Panc1 (cell line): Measurements from ENCODE around the gene YJU2. TPM values are rescaled to one million over a fixed set of nuclear protein-coding genes. Genes with fewer than 3 reads are reported as not detected.
"Not testable (repeated sequence)": the region's sequence is repeated elsewhere in the genome, so short reads cannot be mapped to it uniquely, and the experiment has no call there.

ENCODE experiments used
- ATAC-seq: fragments of 200-7000 bp; cut with Tn5 transposase; 2 replicates; pipeline ENCODE4 v1.9.1; 2020; ENCODE audit warnings: mild to moderate bottlenecking, moderate library complexity
- BruUV-seq: library from RNA; stranded (reverse); fragments of 400-500 nt; replicated peaks from 2 replicates; lab custom pipeline; 2021; lab: Mats Ljungman, UMichigan
- CTCF ChIA-PET: fragments of 300-600 bp; sonication (Branson Sonifier 250); formaldehyde crosslinking; loops from one replicate; lab custom pipeline; 2022; ENCODE audit warnings: antibody characterized with exemption; lab: Charles Lee
- POLR2A ChIA-PET: fragments of 300-600 bp; sonication (Branson Sonifier 250); formaldehyde crosslinking; loops from one replicate; lab custom pipeline; 2022; ENCODE audit warnings: antibody characterized with exemption; lab: Charles Lee
- DNase-seq: peaks from one replicate; pipeline ENCODE4 v3.0.0-alpha.2; 2010; ENCODE audit warnings: low read depth, low spot score
- H3K27ac ChIP-seq: 2 replicates; pipeline ENCODE4 v1.5.1; 2011; ENCODE audit warnings: mild to moderate bottlenecking, low read length, inconsistent platforms
- H3K27me3 ChIP-seq: fragments of 200-500 bp; sonication (Bioruptor generic); 2 replicates; pipeline ENCODE4 v1.6.0; 2014; ENCODE audit warnings: low read length, inconsistent platforms; ENCODE audit not compliant: control insufficient read depth, insufficient read depth
- H3K36me3 ChIP-seq: fragments of 200-500 bp; sonication (Bioruptor generic); 2 replicates; pipeline ENCODE4 v1.5.1; 2014; ENCODE audit warnings: inconsistent platforms, mild to moderate bottlenecking, low read length, moderate library complexity; ENCODE audit not compliant: control insufficient read depth, insufficient read depth
- H3K4me1 ChIP-seq: 2 replicates; pipeline ENCODE4 v1.5.1; 2011; ENCODE audit warnings: inconsistent platforms, mild to moderate bottlenecking, low read length, moderate library complexity; ENCODE audit not compliant: control insufficient read depth, insufficient read depth
- H3K4me3 ChIP-seq, 2 experiments: 2 replicates each; pipeline ENCODE4 v1.5.1; 2011 to 2012; ENCODE audit warnings: low read depth in 2 of 2, low read length in 2 of 2, mild to moderate bottlenecking in 2 of 2, inconsistent platforms in 1 of 2, moderate library complexity in 1 of 2
- H3K9me3 ChIP-seq: fragments of 200-500 bp; sonication (Bioruptor generic); 2 replicates; pipeline ENCODE4 v1.5.1; 2014; ENCODE audit warnings: low read depth, mild to moderate bottlenecking, inconsistent platforms, low read length, moderate library complexity; ENCODE audit not compliant: control insufficient read depth, insufficient read depth
- CTCF ChIP-seq: fragments of 450-650 bp; IDR thresholded peaks from 2 replicates; pipeline ENCODE4 v1.5.1; 2017; ENCODE audit warnings: mild to moderate bottlenecking
- POLR2AphosphoS5 ChIP-seq: IDR thresholded peaks from 2 replicates; pipeline ENCODE4 v1.6.1; 2012; ENCODE audit warnings: mild to moderate bottlenecking, low read depth, low read length, moderate library complexity
- REST ChIP-seq, 2 experiments: IDR thresholded peaks; 2 replicates each; pipeline ENCODE4 v1.6.1; 2011 to 2012; ENCODE audit warnings: low read depth in 2 of 2, control low read depth in 1 of 2, low read length in 1 of 2, mild to moderate bottlenecking in 1 of 2, moderate library complexity in 1 of 2; ENCODE audit not compliant: insufficient read depth in 1 of 2
- SIN3A ChIP-seq: IDR thresholded peaks from 2 replicates; pipeline ENCODE4 v1.6.1; 2012; ENCODE audit warnings: low read depth, mild to moderate bottlenecking, low read length, moderate library complexity, borderline replicate concordance; ENCODE audit not compliant: insufficient read depth
- TCF7L2 ChIP-seq: IDR thresholded peaks from 2 replicates; pipeline ENCODE4 v1.6.1; 2011; ENCODE audit warnings: mild to moderate bottlenecking, low read depth, low read length, inconsistent platforms
- in situ Hi-C: cut with HindIII; loops from 2 replicates; pipeline ENCODE4 v1.10.0; 2016; ENCODE audit warnings: low sequenced_read_pairs, low pct_unique_long_range_greater_than_20kb
- intact Hi-C: fragments of 100-400 bp; cut with micrococcal nuclease; formaldehyde crosslinking; loops from one replicate; pipeline ENCODE4 v1.10.0; 2022; ENCODE audit not compliant: unreplicated experiment
- total RNA-seq: library from RNA; stranded (reverse); gene quantifications from one replicate; pipeline ENCODE4 v1.2.1, GENCODE V29; 2021; ENCODE audit not compliant: unreplicated experiment

YJU2 gene
- total RNA-seq, 1 experiment from 2014 or later, result 15.9 TPM

- TF ChIP-seq POLR2AphosphoS5 (no peak), TCF7L2 (no peak), REST (IDR thresholded peaks at IDR 0.05; ENCODE audit: insufficient read depth in 1 of 2, low read depth in 2 of 2, low read length in 1 of 2) (no peak), SIN3A (no peak), CTCF (no peak)
- ChIA-PET CTCF (no interaction called here), POLR2A (no interaction called here)
- no TSS peak for BruUV-seq
- no peak for ATAC-seq
- H3K27me3 ChIP-seq, result no peaks in the 10 kb centered on the region
- H3K9me3 ChIP-seq, result no peaks in the 10 kb centered on the region
- no peaks in the 10 kb centered on the region for H3K4me1 ChIP-seq
- H3K36me3 ChIP-seq, result no peaks in the 10 kb centered on the region
- in situ Hi-C loops (no loop called here), intact Hi-C loops (no loop called here)
- no peak for DNase-seq
- H3K27ac ChIP-seq, result no peak overlapping the region
- no peak overlapping the region for H3K4me3 ChIP-seq
Measured at GRCh38 chr19:4216846-4217245, 30.0 kb upstream of the YJU2 start.

- ChIA-PET CTCF (no interaction called here), POLR2A (no interaction called here)
- Histone ChIP-seq H3K27me3 (no peaks in the 10 kb centered on the region), H3K36me3 (no peaks in the 10 kb centered on the region), H3K4me3 (no peak overlapping the region), H3K27ac (no peak overlapping the region), H3K4me1 (no peaks in the 10 kb centered on the region), H3K9me3 (no peaks in the 10 kb centered on the region)
- ATAC-seq, result no peak
- intact Hi-C loops (no loop called here), in situ Hi-C loops (no loop called here)
- no TSS peak for BruUV-seq
- TF ChIP-seq POLR2AphosphoS5 (no peak), REST (IDR thresholded peaks at IDR 0.05; ENCODE audit: insufficient read depth in 1 of 2, low read depth in 2 of 2, low read length in 1 of 2) (no peak), SIN3A (no peak), CTCF (no peak), TCF7L2 (no peak)
- DNase-seq, result no peak
Measured at GRCh38 chr19:4217429-4218264, 29.2 kb upstream of the YJU2 start.

- H3K36me3 ChIP-seq, H3K27me3 ChIP-seq, BruUV-seq, ATAC-seq, H3K4me3 ChIP-seq, H3K9me3 ChIP-seq, H3K27ac ChIP-seq, in situ Hi-C loops, POLR2A ChIA-PET, intact Hi-C loops, DNase-seq, H3K4me1 ChIP-seq: not testable (repeated sequence)
- CTCF ChIA-PET, result interaction anchor here (0.7 kb wide), 1 partner anchor 1159 kb away, joined by 3 read pairs; no protein-coding TSS in a partner anchor
Measured at GRCh38 chr19:4218523-4218922, 28.4 kb upstream of the YJU2 start.
